Measurements from ENCODE around the gene PPP1R37. TPM values are rescaled to one million over a fixed set of nuclear protein-coding genes. Genes with fewer than 3 reads are reported as not detected.

The PPP1R37 gene
- 29.9 and 33.6 TPM in 2 replicates for total RNA-seq (2021)
- long read RNA-seq, partial matches to known transcripts = 0 of 2 reads
- long read RNA-seq, other reads (novel, unspliced or antisense) = 2 of 2 reads

GRCh38 chr19:45092747-45093678 lies at the start of gene PPP1R37:
Gene PPP1R37 (plus strand): TSS chr19:45093179. CDS start chr19:45093326, 147 bp downstream.
- H3K27ac Mint-ChIP-seq = peak within 1 kb of the TSS; percentile 100
- H2AFZ ChIP-seq (ENCODE audit: low read length) = peak within 1 kb of the TSS; percentile 98
- no peaks in the 10 kb centered on the region for H3K79me1 ChIP-seq (ENCODE audit: insufficient read depth, low read depth, low read length, poor library complexity, severe bottlenecking)
- peak within 1 kb of the TSS; percentile 95 for H3K4me2 ChIP-seq (ENCODE audit: insufficient read depth, insufficient read length, low read length)
- H2AK5ac ChIP-seq (ENCODE audit: insufficient read length, low read length) = no peak within 1 kb of the TSS
- H4K8ac ChIP-seq (replicated peaks; ENCODE audit: insufficient read length, low read depth, low read length) = peak within 1 kb of the TSS; percentile 98
- peak within 1 kb of the TSS; percentile 87 to 90 for H3K4me3 Mint-ChIP-seq
- no peak within 1 kb of the TSS; the same call in 1 of the 2 replicates for H3K4ac ChIP-seq (ENCODE audit: low read depth, low read length)
- H3K36me3 Mint-ChIP-seq (ENCODE audit: insufficient read depth in 1 of 3, low read depth in 3 of 3) = peaks cover 14 to 42% (median 17%) of the 10 kb centered on the region in 3 experiments
- H2BK15ac ChIP-seq (ENCODE audit: low read depth, low read length) = no peak within 1 kb of the TSS
- peak within 1 kb of the TSS; percentile 99 for H4K5ac ChIP-seq (ENCODE audit: insufficient read length, low read depth, low read length)
- H3K14ac ChIP-seq (ENCODE audit: insufficient read depth, low read length) = peak within 1 kb of the TSS; percentile 100
- no peaks in the 10 kb centered on the region for H3K9me3 ChIP-seq (ENCODE audit: control insufficient read depth, low read depth, low read length)
- H3K9me3 Mint-ChIP-seq = no peaks in the 10 kb centered on the region; a peak in 1 of 5 replicates
- no peaks in the 10 kb centered on the region for H3K27me3 Mint-ChIP-seq (ENCODE audit: low read depth)
- H3T11ph ChIP-seq (ENCODE audit: low read length) = peak within 1 kb of the TSS; percentile 99
- peaks cover 39% of the 10 kb centered on the region; the same call in 1 of the 2 replicates for H3K79me2 ChIP-seq (ENCODE audit: insufficient read depth, low read length)
- TF ChIP-seq CTCF (conservative IDR thresholded peaks at IDR 0.05) = peak; percentile 39; the same call in 2 of the 3 replicates
- DNase-seq = peak; percentile 95
- H2BK20ac ChIP-seq (ENCODE audit: low read depth, low read length, poor library complexity, severe bottlenecking) = no peak within 1 kb of the TSS
- peak within 1 kb of the TSS; percentile 99 for H3K9ac ChIP-seq (ENCODE audit: extremely low read depth, insufficient read length, low read length)
- WGBS (ENCODE audit: extremely low coverage, insufficient read length, low lambda C conversion rate) = no CpG with 5 or more reads among the region's 103 CpGs
- H4K20me1 ChIP-seq (ENCODE audit: control insufficient read depth, insufficient read depth, insufficient read length) = no peaks in the 10 kb centered on the region
- peaks cover 9% of the 10 kb centered on the region for H3K23me2 ChIP-seq (ENCODE audit: insufficient read length, low read depth, low read length, poor library complexity, severe bottlenecking)
- H4K91ac ChIP-seq (ENCODE audit: insufficient read length, low read depth, low read length) = no peak within 1 kb of the TSS
- H3K18ac ChIP-seq (ENCODE audit: insufficient read length, low read depth, low read length) = peak within 1 kb of the TSS; percentile 100
- peak within 1 kb of the TSS; percentile 98 for H2BK5ac ChIP-seq (ENCODE audit: insufficient read length, low read length)
- peaks cover 48 to 55% of the 10 kb centered on the region in 2 experiments for H3K4me1 Mint-ChIP-seq
- H3K56ac ChIP-seq (ENCODE audit: insufficient read length, low read depth, low read length) = no peak within 1 kb of the TSS
- H3K23ac ChIP-seq (ENCODE audit: insufficient read length, low read depth, low read length) = no peak within 1 kb of the TSS
- peak within 1 kb of the TSS; percentile 92 for H3K27ac ChIP-seq (ENCODE audit: insufficient read length, low read depth, low read length)
- H2BK12ac ChIP-seq (ENCODE audit: insufficient read length, low read depth, low read length) = peak within 1 kb of the TSS; percentile 99
- peak within 1 kb of the TSS; percentile 56 for H2BK120ac ChIP-seq (ENCODE audit: low read depth, low read length, poor library complexity, severe bottlenecking)
- no peaks in the 10 kb centered on the region; the same call in 1 of the 2 replicates for H3K4me1 ChIP-seq (ENCODE audit: insufficient read depth, low read length)
- no peaks in the 10 kb centered on the region for H3K27me3 ChIP-seq (ENCODE audit: insufficient read depth, low read length)

Measured in H9 (cell line).